ENCODE data around the gene CDC20B.
"Not testable (repeated sequence)": the region's sequence is repeated elsewhere in the genome, so short reads cannot be mapped to it uniquely, and the experiment has no call there.

The CDC20B gene

GRCh38 chr5:55134053-55134722, 38.8 kb downstream of the CDC20B start:
- H3K4me3 ChIP-seq (ENCODE audit: low read depth in 1 of 2, low read length in 2 of 2), result no peak overlapping the region
- H3K4me1 ChIP-seq (ENCODE audit: insufficient read depth, low read length), result no peaks in the 10 kb centered on the region
- H3K9me3 ChIP-seq (ENCODE audit: low read length), result no peaks in the 10 kb centered on the region
- H3K27ac ChIP-seq (ENCODE audit: low read depth, low read length), result no peak overlapping the region
- H3K9ac ChIP-seq (ENCODE audit: low read length), result no peak overlapping the region
- no peaks in the 10 kb centered on the region for H3K27me3 ChIP-seq (ENCODE audit: control insufficient read depth in 1 of 2, insufficient read depth in 2 of 2, low read length in 2 of 2)
- no peaks in the 10 kb centered on the region for H3K36me3 ChIP-seq (ENCODE audit: insufficient read depth, low read length)

- Histone ChIP-seq H3K4me3 (ENCODE audit: low read depth in 1 of 2, low read length in 2 of 2) (no peak overlapping the region), H3K9ac (ENCODE audit: low read length) (no peak overlapping the region), H3K27me3 (ENCODE audit: control insufficient read depth in 1 of 2, insufficient read depth in 2 of 2, low read length in 2 of 2) (no peaks in the 10 kb centered on the region), H3K9me3 (ENCODE audit: low read length) (no peaks in the 10 kb centered on the region), H3K27ac (ENCODE audit: low read depth, low read length) (no peak overlapping the region), H3K36me3 (ENCODE audit: insufficient read depth, low read length) (no peaks in the 10 kb centered on the region), H3K4me1 (ENCODE audit: insufficient read depth, low read length) (no peaks in the 10 kb centered on the region)
These were observed 49.6 kb downstream of the CDC20B start for GRCh38 chr5:55123365-55123764.

- Histone ChIP-seq H3K9ac (ENCODE audit: low read length) (no peak overlapping the region), H3K4me1 (ENCODE audit: insufficient read depth, low read length) (no peaks in the 10 kb centered on the region), H3K27me3 (ENCODE audit: control insufficient read depth in 1 of 2, insufficient read depth in 2 of 2, low read length in 2 of 2) (no peaks in the 10 kb centered on the region), H3K27ac (ENCODE audit: low read depth, low read length) (no peak overlapping the region), H3K9me3 (ENCODE audit: low read length) (no peaks in the 10 kb centered on the region), H3K4me3 (ENCODE audit: low read depth in 1 of 2, low read length in 2 of 2) (no peak overlapping the region), H3K36me3 (ENCODE audit: insufficient read depth, low read length) (no peaks in the 10 kb centered on the region)
These were observed 58.9 kb downstream of the CDC20B start for GRCh38 chr5:55114061-55114460.

- Histone ChIP-seq H3K4me3 (ENCODE audit: low read depth in 1 of 2, low read length in 2 of 2) (no peak overlapping the region), H3K9me3 (ENCODE audit: low read length) (no peaks in the 10 kb centered on the region), H3K4me1 (ENCODE audit: insufficient read depth, low read length) (no peaks in the 10 kb centered on the region), H3K36me3 (ENCODE audit: insufficient read depth, low read length) (no peaks in the 10 kb centered on the region), H3K27me3 (ENCODE audit: control insufficient read depth in 1 of 2, insufficient read depth in 2 of 2, low read length in 2 of 2) (no peaks in the 10 kb centered on the region), H3K27ac (ENCODE audit: low read depth, low read length) (no peak overlapping the region), H3K9ac (ENCODE audit: low read length) (no peak overlapping the region)
These were observed 59.6 kb downstream of the CDC20B start for GRCh38 chr5:55113327-55113726.

GRCh38 chr5:55110217-55110616, 62.8 kb downstream of the CDC20B start:
- no peaks in the 10 kb centered on the region for H3K27me3 ChIP-seq (ENCODE audit: control insufficient read depth in 1 of 2, insufficient read depth in 2 of 2, low read length in 2 of 2)
- no peaks in the 10 kb centered on the region for H3K9me3 ChIP-seq (ENCODE audit: low read length)
- H3K9ac ChIP-seq (ENCODE audit: low read length), result no peak overlapping the region
- H3K4me3 ChIP-seq (ENCODE audit: low read depth in 1 of 2, low read length in 2 of 2), result no peak overlapping the region
- H3K27ac ChIP-seq (ENCODE audit: low read depth, low read length), result no peak overlapping the region
- H3K36me3 ChIP-seq (ENCODE audit: insufficient read depth, low read length), result no peaks in the 10 kb centered on the region
- no peaks in the 10 kb centered on the region for H3K4me1 ChIP-seq (ENCODE audit: insufficient read depth, low read length)

- H3K27me3 ChIP-seq (ENCODE audit: control insufficient read depth in 1 of 2, insufficient read depth in 2 of 2, low read length in 2 of 2), result no peaks in the 10 kb centered on the region
- no peak overlapping the region for H3K4me3 ChIP-seq (ENCODE audit: low read depth in 1 of 2, low read length in 2 of 2)
- H3K36me3 ChIP-seq (ENCODE audit: insufficient read depth, low read length), result no peaks in the 10 kb centered on the region
- no peaks in the 10 kb centered on the region for H3K4me1 ChIP-seq (ENCODE audit: insufficient read depth, low read length)
- no peaks in the 10 kb centered on the region for H3K9me3 ChIP-seq (ENCODE audit: low read length)
- no peak overlapping the region for H3K27ac ChIP-seq (ENCODE audit: low read depth, low read length)
- no peak overlapping the region for H3K9ac ChIP-seq (ENCODE audit: low read length)
These were observed 64.3 kb downstream of the CDC20B start for GRCh38 chr5:55108661-55109060.

- not testable (repeated sequence) for H3K4me3 ChIP-seq (ENCODE audit: low read depth in 1 of 2, low read length in 2 of 2); H3K27me3 ChIP-seq (ENCODE audit: control insufficient read depth in 1 of 2, insufficient read depth in 2 of 2, low read length in 2 of 2); H3K9ac ChIP-seq (ENCODE audit: low read length); H3K9me3 ChIP-seq (ENCODE audit: low read length); H3K4me1 ChIP-seq (ENCODE audit: insufficient read depth, low read length); H3K36me3 ChIP-seq (ENCODE audit: insufficient read depth, low read length); H3K27ac ChIP-seq (ENCODE audit: low read depth, low read length)
These were observed 67.0 kb downstream of the CDC20B start for GRCh38 chr5:55105976-55106375.

- Histone ChIP-seq H3K4me3 (ENCODE audit: low read depth in 1 of 2, low read length in 2 of 2) (no peak overlapping the region), H3K36me3 (ENCODE audit: insufficient read depth, low read length) (no peaks in the 10 kb centered on the region), H3K4me1 (ENCODE audit: insufficient read depth, low read length) (no peaks in the 10 kb centered on the region), H3K27me3 (ENCODE audit: control insufficient read depth in 1 of 2, insufficient read depth in 2 of 2, low read length in 2 of 2) (no peaks in the 10 kb centered on the region), H3K27ac (ENCODE audit: low read depth, low read length) (no peak overlapping the region), H3K9me3 (ENCODE audit: low read length) (no peaks in the 10 kb centered on the region), H3K9ac (ENCODE audit: low read length) (no peak overlapping the region)
These were observed 67.9 kb downstream of the CDC20B start for GRCh38 chr5:55104946-55105701.

- no peak overlapping the region for H3K4me3 ChIP-seq (ENCODE audit: low read depth in 1 of 2, low read length in 2 of 2)
- no peaks in the 10 kb centered on the region for H3K27me3 ChIP-seq (ENCODE audit: control insufficient read depth in 1 of 2, insufficient read depth in 2 of 2, low read length in 2 of 2)
- no peak overlapping the region for H3K27ac ChIP-seq (ENCODE audit: low read depth, low read length)
- no peaks in the 10 kb centered on the region for H3K4me1 ChIP-seq (ENCODE audit: insufficient read depth, low read length)
- H3K36me3 ChIP-seq (ENCODE audit: insufficient read depth, low read length), result no peaks in the 10 kb centered on the region
- no peak overlapping the region for H3K9ac ChIP-seq (ENCODE audit: low read length)
- no peaks in the 10 kb centered on the region for H3K9me3 ChIP-seq (ENCODE audit: low read length)
These were observed 68.8 kb downstream of the CDC20B start for GRCh38 chr5:55104036-55104772.

GRCh38 chr5:55102348-55102747, 70.6 kb downstream of the CDC20B start, which contains the start of gene GZMA:
GZMA (plus strand) TSS chr5:55102646; CDS start chr5:55102683, 37 bp downstream.
- Histone ChIP-seq H3K27ac (ENCODE audit: low read depth, low read length) (no peak within 1 kb of the TSS), H3K4me1 (ENCODE audit: insufficient read depth, low read length) (no peaks in the 10 kb centered on the region)

GRCh38 chr5:55101556-55102276, 71.3 kb downstream of the CDC20B start:
- H3K4me1 ChIP-seq (ENCODE audit: insufficient read depth, low read length), result no peaks in the 10 kb centered on the region
- no peaks in the 10 kb centered on the region for H3K9me3 ChIP-seq (ENCODE audit: low read length)
- no peak overlapping the region for H3K27ac ChIP-seq (ENCODE audit: low read depth, low read length)
- no peaks in the 10 kb centered on the region for H3K36me3 ChIP-seq (ENCODE audit: insufficient read depth, low read length)
- H3K4me3 ChIP-seq (ENCODE audit: low read depth in 1 of 2, low read length in 2 of 2), result no peak overlapping the region
- no peaks in the 10 kb centered on the region for H3K27me3 ChIP-seq (ENCODE audit: control insufficient read depth in 1 of 2, insufficient read depth in 2 of 2, low read length in 2 of 2)
- no peak overlapping the region for H3K9ac ChIP-seq (ENCODE audit: low read length)

More at GRCh38 chr5:55102348-55102747, 70.6 kb downstream of the CDC20B start, which contains the start of gene GZMA:
- Histone ChIP-seq H3K9ac (ENCODE audit: low read length) (no peak within 1 kb of the TSS), H3K36me3 (ENCODE audit: insufficient read depth, low read length) (no peaks in the 10 kb centered on the region), H3K27me3 (ENCODE audit: control insufficient read depth in 1 of 2, insufficient read depth in 2 of 2, low read length in 2 of 2) (no peaks in the 10 kb centered on the region), H3K9me3 (ENCODE audit: low read length) (no peaks in the 10 kb centered on the region), H3K4me3 (ENCODE audit: low read depth in 1 of 2, low read length in 2 of 2) (no peak within 1 kb of the TSS)
